ENCODE results near the gene STXBP4. TPM values are rescaled to one million over a fixed set of nuclear protein-coding genes. Genes with fewer than 3 reads are reported as not detected.

Gene STXBP4
- total RNA-seq, 1 donor from 2014 or later = 2.1 TPM

GRCh38 chr17:55124730-55125360, 156.3 kb downstream of the STXBP4 start:
- Histone ChIP-seq H3K36me3 (ENCODE audit: control insufficient read depth, insufficient read depth, low read length) (no peaks in the 10 kb centered on the region), H3K4me3 (ENCODE audit: low read depth, low read length) (no peak overlapping the region), H3K27me3 (ENCODE audit: control insufficient read depth, insufficient read depth, low read length) (no peaks in the 10 kb centered on the region)
- DNase-seq (ENCODE audit: low read depth) = no peak
- no peak for FAIRE-seq
- no peak for TF ChIP-seq CTCF (IDR thresholded peaks at IDR 0.05; ENCODE audit: insufficient read depth, low read length, severe bottlenecking)

GRCh38 chr17:55133583-55133982, 165.0 kb downstream of the STXBP4 start:
- DNase-seq (ENCODE audit: low read depth) (no peak), FAIRE-seq (no peak)
- H3K36me3 ChIP-seq (ENCODE audit: control insufficient read depth, insufficient read depth, low read length) = no peaks in the 10 kb centered on the region
- no peak overlapping the region for H3K4me3 ChIP-seq (ENCODE audit: low read depth, low read length)
- no peak for TF ChIP-seq CTCF (IDR thresholded peaks at IDR 0.05; ENCODE audit: insufficient read depth, low read length, severe bottlenecking)
- no peaks in the 10 kb centered on the region for H3K27me3 ChIP-seq (ENCODE audit: control insufficient read depth, insufficient read depth, low read length)

GRCh38 chr17:55134486-55135157, 166.1 kb downstream of the STXBP4 start:
- H3K27me3 ChIP-seq (ENCODE audit: control insufficient read depth, insufficient read depth, low read length) = no peaks in the 10 kb centered on the region
- no peaks in the 10 kb centered on the region for H3K36me3 ChIP-seq (ENCODE audit: control insufficient read depth, insufficient read depth, low read length)
- H3K4me3 ChIP-seq (ENCODE audit: low read depth, low read length) = no peak overlapping the region
- DNase-seq (ENCODE audit: low read depth) (peak; percentile 12), FAIRE-seq (no peak)
- no peak for TF ChIP-seq CTCF (IDR thresholded peaks at IDR 0.05; ENCODE audit: insufficient read depth, low read length, severe bottlenecking)

GRCh38 chr17:55140809-55141208, 172.2 kb downstream of the STXBP4 start:
- Histone ChIP-seq H3K27me3 (ENCODE audit: control insufficient read depth, insufficient read depth, low read length) (no peaks in the 10 kb centered on the region), H3K36me3 (ENCODE audit: control insufficient read depth, insufficient read depth, low read length) (no peaks in the 10 kb centered on the region), H3K4me3 (ENCODE audit: low read depth, low read length) (no peak overlapping the region)
- FAIRE-seq (no peak), DNase-seq (ENCODE audit: low read depth) (no peak)
- no peak for TF ChIP-seq CTCF (IDR thresholded peaks at IDR 0.05; ENCODE audit: insufficient read depth, low read length, severe bottlenecking)

- DNase-seq (ENCODE audit: low read depth) = no peak
- no peak for FAIRE-seq
These were observed 176.0 kb downstream of the STXBP4 start for GRCh38 chr17:55144518-55144917.

More at GRCh38 chr17:55144518-55144917, 176.0 kb downstream of the STXBP4 start:
- Histone ChIP-seq H3K4me3 (ENCODE audit: low read depth, low read length) (no peak overlapping the region), H3K36me3 (ENCODE audit: control insufficient read depth, insufficient read depth, low read length) (no peaks in the 10 kb centered on the region), H3K27me3 (ENCODE audit: control insufficient read depth, insufficient read depth, low read length) (no peaks in the 10 kb centered on the region)
- TF ChIP-seq CTCF (IDR thresholded peaks at IDR 0.05; ENCODE audit: insufficient read depth, low read length, severe bottlenecking) = no peak
